Measurements from ENCODE around the gene ADAM23.

The ADAM23 gene

GRCh38 chr2:206665251-206665650 is 221.9 kb downstream of the ADAM23 start:
- no peak for DNase-seq
